ENCODE results near the gene CYB561. TPM values are rescaled to one million over a fixed set of nuclear protein-coding genes. Genes with fewer than 3 reads are reported as not detected.

CYB561 gene, protein sequence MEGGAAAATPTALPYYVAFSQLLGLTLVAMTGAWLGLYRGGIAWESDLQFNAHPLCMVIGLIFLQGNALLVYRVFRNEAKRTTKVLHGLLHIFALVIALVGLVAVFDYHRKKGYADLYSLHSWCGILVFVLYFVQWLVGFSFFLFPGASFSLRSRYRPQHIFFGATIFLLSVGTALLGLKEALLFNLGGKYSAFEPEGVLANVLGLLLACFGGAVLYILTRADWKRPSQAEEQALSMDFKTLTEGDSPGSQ
- 3.8 and 6.7 TPM in 2 replicates for total RNA-seq (2014; rRNA removed)
- polyA plus RNA-seq (2012): 5.5 TPM

DNA sequence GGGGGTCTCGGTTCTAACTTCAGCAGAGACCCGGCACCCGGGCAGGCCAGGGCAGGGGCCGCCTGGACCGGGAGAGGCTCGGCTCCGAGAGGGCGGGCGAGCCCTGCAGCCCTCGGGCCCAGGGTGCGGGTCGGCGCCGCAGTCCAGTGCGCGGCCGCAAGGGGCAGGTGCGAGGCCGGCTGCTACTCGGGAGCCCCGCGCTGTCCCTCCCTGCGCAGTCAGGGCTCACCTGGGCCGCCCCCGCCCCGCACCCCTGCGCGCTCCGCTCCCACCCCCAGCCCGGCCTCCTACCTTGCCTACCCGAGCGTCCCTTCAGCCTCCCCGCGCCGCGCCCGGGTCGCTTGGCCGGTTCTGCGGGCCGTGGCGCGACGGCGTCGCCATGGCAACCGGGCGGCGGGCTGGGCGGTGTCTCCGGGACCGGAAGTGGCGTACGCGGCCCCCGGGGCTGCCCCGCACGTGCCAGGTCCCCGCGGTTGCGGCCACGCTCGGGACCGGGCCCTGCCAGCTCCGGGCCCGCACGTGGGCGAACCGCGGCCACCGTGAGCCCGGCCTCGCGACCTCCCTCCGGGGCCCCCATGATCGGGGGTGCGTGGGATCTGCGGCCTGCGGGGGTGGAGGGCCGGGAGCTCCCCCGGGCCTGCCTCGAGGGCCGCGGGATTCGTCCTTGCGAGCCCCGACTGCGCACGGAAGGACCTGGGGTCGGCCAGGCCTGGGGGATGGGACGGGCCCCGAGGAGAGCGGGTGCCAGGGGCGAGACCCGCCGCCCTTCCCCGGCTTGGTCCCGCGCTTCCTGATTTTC is at the start of gene CYB561:
Gene CYB561 (minus strand): TSS at position 353 of the 799 bp plus-strand sequence. CDS start 8,759 bp downstream, outside the sequence.
- DNase-seq (ENCODE audit: low read depth): peak; percentile 32

DNA sequence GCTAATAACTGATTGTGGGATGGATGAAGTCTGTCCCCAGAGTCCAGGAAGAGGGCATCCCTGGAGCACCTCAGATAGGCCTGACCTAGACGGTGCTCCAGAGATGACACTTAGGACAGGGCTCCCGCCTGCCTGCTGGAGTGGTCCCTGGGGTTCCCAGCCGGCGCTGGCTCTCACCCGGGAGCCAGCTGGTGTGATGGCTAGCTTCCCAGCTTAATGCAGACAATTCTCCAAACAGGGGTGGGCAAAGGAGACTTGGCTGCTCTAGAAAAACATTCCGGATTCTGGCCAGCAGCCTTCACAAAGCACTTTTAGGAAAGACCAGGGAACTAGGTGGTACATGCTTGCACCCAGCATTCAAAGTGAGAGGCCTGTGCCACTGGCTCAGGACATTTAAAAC is 49.4 kb upstream of the CYB561 start:
- no peak for DNase-seq (ENCODE audit: low read depth)

DNA sequence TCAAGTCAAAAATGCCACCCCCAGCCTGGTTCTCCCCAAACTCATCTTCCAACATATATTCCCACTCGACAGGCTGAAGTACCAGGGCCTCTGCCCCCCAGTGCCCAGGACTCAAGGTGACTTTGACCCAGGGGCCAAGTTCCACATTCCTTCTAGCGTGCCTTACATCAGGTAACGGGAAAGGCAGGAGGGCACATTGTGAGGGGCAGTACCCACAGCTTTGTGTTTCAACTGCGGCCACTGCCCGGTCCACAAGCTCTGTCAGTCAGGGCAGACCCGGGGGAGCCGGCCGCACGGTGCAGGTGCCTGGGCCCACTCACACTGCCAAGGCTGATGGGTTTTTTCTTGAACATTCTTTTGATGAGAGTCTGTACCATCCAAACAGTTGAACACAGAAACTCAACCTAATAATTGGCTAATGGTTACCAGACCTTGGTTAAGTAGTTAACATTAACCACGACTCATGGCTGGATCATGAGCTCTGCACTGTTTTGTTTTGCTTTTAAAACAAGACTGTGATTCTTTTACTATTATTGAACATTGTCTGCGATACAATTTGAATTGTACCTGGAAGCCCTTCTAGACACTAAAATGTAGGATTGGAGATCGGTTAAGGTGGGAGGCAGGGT is 48.3 kb upstream of the CYB561 start:
- no peak for DNase-seq (ENCODE audit: low read depth)

DNA sequence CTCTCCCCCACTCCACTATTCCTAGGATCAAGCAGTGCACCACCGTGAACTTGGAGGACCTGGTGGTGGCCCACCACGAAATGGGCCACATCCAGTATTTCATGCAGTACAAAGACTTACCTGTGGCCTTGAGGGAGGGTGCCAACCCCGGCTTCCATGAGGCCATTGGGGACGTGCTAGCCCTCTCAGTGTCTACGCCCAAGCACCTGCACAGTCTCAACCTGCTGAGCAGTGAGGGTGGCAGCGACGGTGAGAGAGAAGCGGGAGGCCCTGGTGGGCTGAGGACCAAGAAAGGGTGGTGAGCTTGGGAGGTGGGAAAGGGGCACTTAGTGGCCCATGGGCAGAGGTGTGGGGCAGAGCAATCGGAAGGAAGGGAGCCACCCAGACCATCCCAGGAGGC is 47.3 kb upstream of the CYB561 start:
- DNase-seq (ENCODE audit: low read depth): no peak

DNA sequence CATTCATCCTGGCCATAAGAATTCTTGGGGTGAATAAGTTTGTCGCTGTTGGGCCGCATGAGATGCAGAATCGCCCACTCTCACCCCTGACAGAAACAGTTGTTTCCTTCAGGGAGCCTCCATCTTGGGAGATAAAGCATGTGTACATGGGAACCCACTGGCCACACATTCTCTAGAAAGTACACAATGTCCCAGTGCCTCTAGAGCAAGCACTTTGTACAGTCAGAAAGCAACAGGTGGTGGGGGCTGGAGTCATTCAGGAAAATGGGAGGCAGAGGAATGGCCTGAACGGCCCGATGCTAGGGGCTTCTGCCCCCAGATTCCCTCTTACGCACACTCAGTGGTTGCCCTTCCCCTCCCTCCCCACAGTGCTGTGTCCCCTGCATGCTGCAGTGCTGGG is 46.8 kb upstream of the CYB561 start:
- DNase-seq (ENCODE audit: low read depth): peak; percentile 69

DNA sequence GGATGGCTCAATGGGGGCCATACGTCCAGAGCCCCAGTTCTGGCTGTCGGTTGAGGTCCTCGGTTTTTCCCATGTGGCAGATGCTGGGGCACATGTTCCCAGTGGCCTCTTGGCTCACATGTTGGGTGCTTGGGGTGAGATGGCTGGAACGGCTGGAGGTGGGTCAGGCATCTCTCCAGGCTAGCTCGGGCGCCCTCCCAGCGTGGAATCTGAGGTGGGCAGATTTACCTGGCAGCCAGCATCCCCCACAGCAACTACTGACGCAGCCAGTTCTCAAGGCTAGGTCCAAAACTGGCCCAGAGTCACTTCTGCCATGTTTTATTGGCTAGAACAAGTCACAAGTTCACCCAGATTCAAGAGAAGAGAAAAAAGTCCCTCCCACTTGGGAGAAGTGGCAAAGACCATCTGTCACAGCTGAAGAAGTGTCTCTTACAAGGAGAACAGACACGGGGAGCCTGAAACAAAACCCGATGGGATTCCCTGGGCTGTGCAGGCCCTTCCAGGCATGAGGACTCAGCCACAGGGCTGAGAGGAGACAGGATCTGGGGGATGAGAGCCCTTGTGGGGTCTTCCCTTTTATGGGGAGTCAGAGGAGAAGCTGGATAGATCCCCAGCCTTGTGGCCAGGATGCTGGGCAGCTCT is 46.0 kb upstream of the CYB561 start:
- peak; percentile 26 for DNase-seq (ENCODE audit: low read depth)

DNA sequence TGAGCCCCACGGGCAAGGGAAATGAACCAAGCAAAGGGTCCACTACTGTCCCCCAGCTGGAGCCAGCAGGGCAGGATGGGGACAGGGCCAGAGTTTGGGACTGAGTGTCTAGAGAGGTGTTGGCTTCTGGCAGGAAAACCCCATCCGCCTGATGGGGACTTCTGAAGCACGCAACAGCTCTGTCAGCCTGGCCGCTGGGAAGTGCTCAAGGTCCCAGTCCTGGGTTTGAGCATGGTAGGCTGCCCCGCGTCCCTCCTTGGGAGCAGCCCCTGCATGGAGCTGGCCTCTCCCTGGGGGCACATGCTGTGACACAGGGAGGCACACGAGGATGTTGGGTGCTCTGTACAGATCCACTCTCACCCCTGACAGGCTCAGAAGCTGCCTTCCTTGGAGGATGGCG is 45.3 kb upstream of the CYB561 start:
- DNase-seq (ENCODE audit: low read depth): no peak

DNA sequence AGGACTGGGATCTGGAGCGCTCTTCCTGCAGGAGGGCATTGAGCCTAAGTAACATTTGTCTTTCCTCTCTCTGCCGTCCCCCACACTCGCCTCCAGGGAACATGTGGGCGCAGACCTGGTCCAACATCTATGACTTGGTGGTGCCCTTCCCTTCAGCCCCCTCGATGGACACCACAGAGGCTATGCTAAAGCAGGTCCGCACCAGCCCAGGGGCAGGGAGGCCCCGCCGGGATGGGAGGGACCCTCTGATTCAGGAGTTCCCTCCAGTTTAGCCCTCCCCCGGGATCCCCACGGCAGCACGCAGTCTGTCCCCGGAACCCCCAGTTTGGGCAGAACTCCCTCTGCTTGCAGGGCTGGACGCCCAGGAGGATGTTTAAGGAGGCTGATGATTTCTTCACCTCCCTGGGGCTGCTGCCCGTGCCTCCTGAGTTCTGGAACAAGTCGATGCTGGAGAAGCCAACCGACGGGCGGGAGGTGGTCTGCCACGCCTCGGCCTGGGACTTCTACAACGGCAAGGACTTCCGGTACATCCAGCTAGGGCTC is 44.8 kb upstream of the CYB561 start:
- no peak for DNase-seq (ENCODE audit: low read depth)

DNA sequence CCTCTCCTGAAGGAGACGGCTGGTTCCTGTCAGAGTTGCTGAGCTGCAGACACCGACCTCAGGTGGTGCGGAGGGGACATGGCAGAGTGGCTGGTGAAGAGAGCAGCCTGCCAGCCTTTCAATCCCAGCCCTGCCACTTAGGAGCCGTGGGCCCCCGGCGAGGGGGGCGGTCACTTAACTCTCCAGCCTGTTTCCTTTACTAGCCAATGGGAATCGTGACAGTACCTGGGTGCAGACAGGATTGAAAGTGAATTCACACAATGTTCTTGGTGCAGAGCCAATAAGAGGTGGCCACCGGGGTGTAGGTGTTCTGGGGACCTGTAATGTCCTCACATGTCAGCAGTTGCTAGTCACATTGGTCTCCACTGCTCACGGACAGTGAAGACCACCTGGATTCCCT is 44.2 kb upstream of the CYB561 start:
- DNase-seq (ENCODE audit: low read depth): no peak

DNA sequence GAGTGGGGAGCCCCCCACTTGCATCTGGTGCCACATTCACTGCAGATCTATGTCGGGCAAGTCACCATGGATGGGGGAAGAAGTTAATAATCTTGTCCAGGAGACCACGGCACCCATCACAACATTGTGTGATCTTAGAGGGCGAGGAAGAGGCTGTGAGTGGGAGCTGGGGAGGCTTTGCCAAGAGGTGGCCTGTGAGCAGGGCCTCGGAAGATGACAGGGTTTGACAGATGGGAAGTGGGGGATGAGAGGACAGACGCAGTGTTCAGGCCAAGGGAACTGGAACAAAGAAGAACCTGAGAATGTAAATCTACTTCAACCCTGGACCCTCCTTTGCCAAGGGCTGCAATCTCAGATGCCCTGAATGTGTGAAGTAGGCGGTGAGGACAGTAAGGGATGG is 43.2 kb upstream of the CYB561 start:
- no peak for DNase-seq (ENCODE audit: low read depth)

DNA sequence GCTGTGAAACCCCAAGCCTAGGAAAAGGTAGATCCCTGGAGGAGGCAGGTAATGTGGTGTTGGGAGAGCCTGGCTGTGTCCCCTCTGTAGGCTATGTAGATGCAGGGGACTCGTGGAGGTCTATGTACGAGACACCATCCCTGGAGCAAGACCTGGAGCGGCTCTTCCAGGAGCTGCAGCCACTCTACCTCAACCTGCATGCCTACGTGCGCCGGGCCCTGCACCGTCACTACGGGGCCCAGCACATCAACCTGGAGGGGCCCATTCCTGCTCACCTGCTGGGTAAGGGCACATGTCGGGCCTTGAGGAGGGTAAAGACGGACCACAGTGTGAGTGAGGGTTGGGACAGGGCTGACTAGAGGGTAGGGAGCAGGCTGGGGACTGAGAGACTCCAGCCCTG is 42.7 kb upstream of the CYB561 start:
- DNase-seq (ENCODE audit: low read depth): no peak

DNA sequence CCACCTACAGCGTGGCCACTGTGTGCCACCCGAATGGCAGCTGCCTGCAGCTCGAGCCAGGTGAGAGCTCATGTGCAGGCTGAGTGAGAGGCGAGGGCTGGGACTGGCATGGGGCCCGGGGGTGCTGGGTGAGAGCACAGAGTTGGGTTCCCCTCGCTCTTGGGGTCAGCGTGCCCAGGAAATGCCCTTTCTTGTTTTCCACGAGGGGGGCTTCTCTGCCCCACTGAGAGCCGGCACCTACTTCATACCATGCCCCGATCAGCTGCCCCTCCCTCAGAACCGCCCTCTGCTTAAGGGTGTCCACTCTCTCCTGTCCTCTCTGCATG is 40.9 kb upstream of the CYB561 start:
- DNase-seq (ENCODE audit: low read depth): no peak

DNA sequence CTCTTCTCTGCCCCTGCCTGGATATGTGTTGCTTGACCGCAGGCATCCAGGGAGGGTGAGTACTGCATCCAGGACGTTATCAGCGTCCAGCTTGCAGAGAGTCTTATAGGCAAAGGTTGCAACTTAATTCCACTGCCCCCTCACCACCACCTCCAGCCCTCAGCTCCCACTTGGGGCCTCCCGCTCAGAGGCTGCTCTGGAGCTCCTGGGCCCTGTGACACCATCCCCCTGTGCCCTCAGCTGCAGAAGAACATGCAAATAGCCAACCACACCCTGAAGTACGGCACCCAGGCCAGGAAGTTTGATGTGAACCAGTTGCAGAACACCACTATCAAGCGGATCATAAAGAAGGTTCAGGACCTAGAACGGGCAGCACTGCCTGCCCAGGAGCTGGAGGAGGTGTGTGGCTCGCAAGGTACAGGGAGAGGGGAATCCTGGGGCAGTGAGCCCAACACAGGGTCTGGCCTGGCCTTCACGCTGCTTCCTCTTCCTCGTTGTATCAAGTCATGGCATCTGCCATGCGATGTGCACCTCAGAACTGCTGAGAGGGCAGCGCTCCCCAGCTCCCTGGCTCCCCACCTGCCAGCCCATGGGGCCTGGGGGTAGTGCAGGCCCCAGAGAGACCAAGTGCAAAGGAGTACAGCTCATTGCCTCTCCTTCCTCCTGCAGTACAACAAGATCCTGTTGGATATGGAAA is 40.4 kb upstream of the CYB561 start:
- DNase-seq (ENCODE audit: low read depth): no peak

DNA sequence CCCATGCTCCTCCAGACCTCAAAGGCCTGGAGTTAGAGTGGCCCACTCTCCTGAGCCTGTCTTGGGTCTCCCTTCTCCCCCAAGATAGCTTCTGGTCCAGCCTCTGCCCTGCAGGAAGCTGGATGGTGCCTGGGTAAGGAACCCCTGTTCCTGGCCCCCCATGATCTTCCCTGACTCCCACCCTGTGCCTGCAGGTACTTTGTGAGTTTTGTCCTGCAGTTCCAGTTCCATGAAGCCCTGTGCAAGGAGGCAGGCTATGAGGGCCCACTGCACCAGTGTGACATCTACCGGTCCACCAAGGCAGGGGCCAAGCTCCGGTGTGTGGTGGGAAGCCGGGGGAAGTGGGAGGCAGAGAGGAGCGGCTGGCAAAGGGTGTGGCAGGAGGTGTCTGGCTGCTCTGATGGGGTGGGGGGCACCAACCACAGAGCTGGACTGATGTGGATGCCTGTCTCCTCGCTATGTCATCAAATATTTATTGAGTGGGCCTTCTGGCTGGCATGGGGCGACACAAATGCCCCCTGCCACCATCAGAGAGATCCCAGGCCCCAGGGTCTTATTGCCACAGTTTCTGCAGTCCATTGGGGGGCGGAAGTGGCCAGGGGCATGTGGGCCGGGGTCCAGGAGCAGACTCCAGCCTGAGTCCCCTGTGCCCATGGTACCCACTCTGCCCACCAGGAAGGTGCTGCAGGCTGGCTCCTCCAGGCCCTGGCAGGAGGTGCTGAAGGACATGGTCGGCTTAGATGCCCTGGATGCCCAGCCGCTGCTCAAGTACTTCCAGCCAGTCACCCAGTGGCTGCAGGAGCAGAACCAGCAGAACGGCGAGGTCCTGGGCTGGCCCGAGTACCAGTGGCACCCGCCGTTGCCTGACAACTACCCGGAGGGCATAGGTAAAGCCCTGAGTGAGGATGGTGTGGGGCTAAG is 37.8 kb upstream of the CYB561 start:
- no peak for DNase-seq (ENCODE audit: low read depth)

DNA sequence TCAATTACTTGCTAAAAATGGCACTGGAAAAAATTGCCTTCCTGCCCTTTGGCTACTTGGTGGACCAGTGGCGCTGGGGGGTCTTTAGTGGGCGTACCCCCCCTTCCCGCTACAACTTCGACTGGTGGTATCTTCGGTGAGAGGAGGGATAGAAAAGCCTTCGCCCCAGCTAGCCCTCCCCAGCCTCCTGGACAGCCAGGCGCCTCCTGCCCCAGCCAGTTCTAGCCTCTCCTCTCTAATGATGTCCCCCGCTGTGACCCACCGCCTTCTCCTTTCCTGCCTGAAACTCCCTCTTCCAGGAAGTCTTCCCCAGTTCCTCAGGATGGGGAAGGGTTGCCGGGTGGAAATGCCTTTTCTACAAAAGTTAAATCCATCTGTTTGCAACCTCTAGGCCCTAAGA is 36.9 kb upstream of the CYB561 start:
- DNase-seq (ENCODE audit: low read depth): no peak

DNA sequence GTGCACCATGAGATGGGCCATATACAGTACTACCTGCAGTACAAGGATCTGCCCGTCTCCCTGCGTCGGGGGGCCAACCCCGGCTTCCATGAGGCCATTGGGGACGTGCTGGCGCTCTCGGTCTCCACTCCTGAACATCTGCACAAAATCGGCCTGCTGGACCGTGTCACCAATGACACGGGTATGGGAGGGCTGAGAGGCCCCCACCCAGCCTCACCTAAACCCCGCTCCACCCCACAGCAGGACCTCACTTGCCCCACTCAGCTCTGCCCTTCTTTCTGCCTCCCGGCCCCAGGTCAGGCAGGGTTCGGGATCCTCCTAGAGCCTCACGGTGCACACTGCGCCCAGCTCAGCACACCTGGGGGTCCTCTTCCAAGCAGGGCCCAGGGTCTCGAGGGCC is 36.4 kb upstream of the CYB561 start:
- DNase-seq (ENCODE audit: low read depth): no peak

DNA sequence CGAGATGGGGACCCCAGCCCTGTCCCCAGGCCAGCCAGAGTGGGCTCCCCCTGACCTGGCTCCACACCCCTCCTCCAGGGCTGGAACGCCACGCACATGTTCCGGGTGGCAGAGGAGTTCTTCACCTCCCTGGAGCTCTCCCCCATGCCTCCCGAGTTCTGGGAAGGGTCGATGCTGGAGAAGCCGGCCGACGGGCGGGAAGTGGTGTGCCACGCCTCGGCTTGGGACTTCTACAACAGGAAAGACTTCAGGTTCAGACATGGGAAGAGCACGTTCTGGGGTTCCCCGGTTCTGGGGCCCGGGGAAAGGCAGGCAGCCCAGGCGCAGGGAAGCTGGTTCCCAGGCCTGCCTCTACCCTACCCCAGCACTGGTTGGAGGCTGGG is 35.4 kb upstream of the CYB561 start:
- no peak for DNase-seq (ENCODE audit: low read depth)

DNA sequence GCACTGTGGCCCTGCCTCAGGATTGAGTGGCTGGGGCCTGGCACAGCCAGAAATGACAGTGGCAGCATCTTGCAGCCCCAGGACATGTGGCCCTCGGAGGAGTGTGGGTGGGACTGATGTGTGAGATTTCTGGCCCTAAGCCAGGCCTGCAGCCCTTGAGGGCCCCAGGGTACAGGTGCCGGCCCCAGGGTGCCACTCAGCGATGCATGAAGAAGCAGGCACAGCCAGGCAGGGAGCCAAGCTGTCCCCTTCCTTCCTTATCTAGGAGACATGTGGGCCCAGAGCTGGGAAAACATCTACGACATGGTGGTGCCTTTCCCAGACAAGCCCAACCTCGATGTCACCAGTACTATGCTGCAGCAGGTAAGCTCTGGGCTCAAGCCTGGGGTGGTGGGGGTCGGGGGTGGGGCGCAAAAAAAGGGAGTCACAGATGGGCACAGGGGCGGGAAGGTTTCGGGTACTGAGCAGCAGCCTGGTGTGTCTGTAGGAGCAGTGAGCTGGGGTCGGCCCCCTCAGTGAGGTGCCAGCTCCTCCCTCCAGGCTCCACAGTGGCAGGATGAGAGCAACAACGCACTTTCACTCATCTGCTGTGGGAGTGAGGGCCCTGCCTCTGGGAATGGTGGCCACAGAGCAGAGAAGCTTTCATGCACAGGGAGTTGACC is 34.9 kb upstream of the CYB561 start:
- no peak for DNase-seq (ENCODE audit: low read depth)

DNA sequence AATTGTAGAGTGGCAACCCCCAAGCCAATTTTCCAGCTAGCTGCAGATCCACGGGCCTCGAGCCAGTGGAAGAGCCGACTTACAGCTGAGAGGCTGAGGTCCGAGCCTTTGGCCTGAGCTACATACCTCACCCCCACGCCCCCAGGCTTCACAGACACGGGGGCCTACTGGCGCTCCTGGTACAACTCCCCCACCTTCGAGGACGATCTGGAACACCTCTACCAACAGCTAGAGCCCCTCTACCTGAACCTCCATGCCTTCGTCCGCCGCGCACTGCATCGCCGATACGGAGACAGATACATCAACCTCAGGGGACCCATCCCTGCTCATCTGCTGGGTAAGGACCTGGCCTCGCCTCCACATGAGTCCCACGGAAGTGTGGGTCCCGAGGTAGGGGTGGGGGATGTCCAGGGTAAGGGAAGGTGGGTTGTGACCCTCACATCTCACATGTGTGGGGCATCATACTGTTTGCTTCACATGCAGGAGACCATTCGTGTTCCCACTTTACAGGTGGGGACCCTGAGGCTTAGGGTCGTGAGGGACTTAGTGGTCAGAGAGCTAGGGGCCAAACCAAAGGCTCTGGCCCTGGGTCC is 34.2 kb upstream of the CYB561 start:
- no peak for DNase-seq (ENCODE audit: low read depth)
